ENCODE measurements around the gene SCGB3A2.

The SCGB3A2 gene

GRCh38 chr5:147898875-147899401 is 20.4 kb downstream of the SCGB3A2 start:
- no peak for DNase-seq
- Histone ChIP-seq H3K27me3 (ENCODE audit: insufficient read depth, low read depth, severe bottlenecking) (no peaks in the 10 kb centered on the region), H3K4me3 (ENCODE audit: low read depth, low read length) (no peak overlapping the region), H3K27ac (no peak overlapping the region), H3K9me3 (ENCODE audit: severe bottlenecking) (no peaks in the 10 kb centered on the region), H3K36me3 (no peaks in the 10 kb centered on the region)
- TF ChIP-seq CTCF (IDR thresholded peaks at IDR 0.05; ENCODE audit: low read depth, low read length) = no peak

- no peak for DNase-seq
These were observed 23.1 kb downstream of the SCGB3A2 start for GRCh38 chr5:147901599-147902039.

DNA sequence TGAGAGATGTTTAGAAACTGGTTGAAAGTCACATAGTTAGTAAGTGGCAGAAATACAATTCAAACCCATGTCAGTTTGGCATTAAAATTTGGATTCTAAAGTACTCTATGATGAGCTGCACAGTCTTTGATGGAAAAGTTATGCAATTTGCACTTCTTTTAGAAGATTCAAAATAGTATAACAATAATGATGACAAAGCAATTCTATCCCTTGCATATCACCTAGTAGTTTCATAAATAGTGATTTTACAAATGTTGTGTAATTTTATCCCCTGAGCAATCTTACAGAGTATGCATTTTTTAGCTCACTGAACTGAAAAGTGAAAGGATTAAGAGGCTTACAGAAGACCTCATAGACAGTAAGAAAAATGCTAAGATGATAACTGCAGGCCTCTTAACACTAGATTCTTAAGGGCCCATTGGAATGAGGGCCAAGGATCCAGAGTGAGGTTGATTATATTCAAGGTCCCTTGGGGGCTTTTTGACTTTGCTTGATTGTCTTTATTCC is 24.2 kb downstream of the SCGB3A2 start:
- H3K4me3 ChIP-seq (ENCODE audit: low read depth, low read length) = no peak overlapping the region
- H3K27me3 ChIP-seq (ENCODE audit: insufficient read depth, low read depth, severe bottlenecking) = no peaks in the 10 kb centered on the region
- no peak overlapping the region for H3K27ac ChIP-seq
- TF ChIP-seq CTCF (IDR thresholded peaks at IDR 0.05; ENCODE audit: low read depth, low read length) = no peak
- no peaks in the 10 kb centered on the region for H3K9me3 ChIP-seq (ENCODE audit: severe bottlenecking)
- no peak for DNase-seq
- no peaks in the 10 kb centered on the region for H3K36me3 ChIP-seq

More at GRCh38 chr5:147901599-147902039, 23.1 kb downstream of the SCGB3A2 start:
- Histone ChIP-seq H3K36me3 (no peaks in the 10 kb centered on the region), H3K9me3 (ENCODE audit: severe bottlenecking) (no peaks in the 10 kb centered on the region), H3K4me3 (ENCODE audit: low read depth, low read length) (no peak overlapping the region), H3K27me3 (ENCODE audit: insufficient read depth, low read depth, severe bottlenecking) (no peaks in the 10 kb centered on the region), H3K27ac (no peak overlapping the region)
- no peak for TF ChIP-seq CTCF (IDR thresholded peaks at IDR 0.05; ENCODE audit: low read depth, low read length)

- Histone ChIP-seq H3K4me3 (ENCODE audit: low read depth, low read length) (no peak overlapping the region), H3K27me3 (ENCODE audit: insufficient read depth, low read depth, severe bottlenecking) (no peaks in the 10 kb centered on the region), H3K27ac (no peak overlapping the region), H3K9me3 (ENCODE audit: severe bottlenecking) (no peaks in the 10 kb centered on the region), H3K36me3 (no peaks in the 10 kb centered on the region)
- no peak for TF ChIP-seq CTCF (IDR thresholded peaks at IDR 0.05; ENCODE audit: low read depth, low read length)
- no peak for DNase-seq
These were observed 25.6 kb downstream of the SCGB3A2 start for GRCh38 chr5:147904110-147904509.

GRCh38 chr5:147906326-147907095 is 28.0 kb downstream of the SCGB3A2 start, which contains the start of gene C5orf46:
Gene C5orf46, minus strand, starts transcription at chr5:147906538. Its CDS starts 37 bp downstream, at chr5:147906501.
- H3K27ac ChIP-seq = no peak within 1 kb of the TSS
- TF ChIP-seq CTCF (IDR thresholded peaks at IDR 0.05; ENCODE audit: low read depth, low read length) = no peak
- no peak within 1 kb of the TSS for H3K4me3 ChIP-seq (ENCODE audit: low read depth, low read length)
- no peaks in the 10 kb centered on the region for H3K36me3 ChIP-seq
- no peak for DNase-seq
- H3K27me3 ChIP-seq (ENCODE audit: insufficient read depth, low read depth, severe bottlenecking) = no peaks in the 10 kb centered on the region
- no peaks in the 10 kb centered on the region for H3K9me3 ChIP-seq (ENCODE audit: severe bottlenecking)

All from WERI-Rb-1 (cell line).